Astrocyte of the spinal cord (primary cell): ENCODE data around the gene CNTNAP5.

ENCODE experiments used
- DNase-seq: peaks from one replicate; pipeline ENCODE4 v3.0.0; 2011; ENCODE audit warnings: low read depth, low spot score
- H3K4me3 ChIP-seq: 2 replicates; pipeline ENCODE4 v1.5.1; 2011; ENCODE audit warnings: low read depth, mild to moderate bottlenecking, low read length, moderate library complexity
- in situ Hi-C: cut with HindIII; loops from 2 replicates; pipeline ENCODE4 v1.10.0; 2017; ENCODE audit warnings: low sequenced_read_pairs
- TF ChIP-seq, protein P1 (sequence below): IDR thresholded peaks from 2 replicates; pipeline ENCODE4 v1.5.1; 2012; ENCODE audit warnings: low read depth, mild to moderate bottlenecking, low read length, inconsistent platforms

The CNTNAP5 gene

DNA sequence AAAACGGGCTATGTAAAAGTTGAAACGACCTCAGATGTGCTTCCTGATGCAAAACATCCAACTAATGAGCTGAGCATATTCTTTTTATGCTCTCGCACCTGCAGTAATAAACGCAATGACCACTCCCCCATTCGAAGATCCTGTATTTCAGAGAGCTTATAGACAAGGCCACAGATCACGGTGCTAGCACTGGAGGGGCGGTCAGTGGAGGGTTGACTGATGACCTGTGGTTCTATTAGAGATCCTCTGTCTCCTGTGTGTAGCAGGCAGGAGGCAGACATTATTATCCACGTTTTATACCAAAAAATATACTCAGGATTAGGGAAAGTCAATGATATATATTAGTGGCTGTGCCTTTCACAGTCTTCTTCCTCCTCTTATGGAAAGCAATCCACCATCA, 457.0 kb downstream of the CNTNAP5 start:
- TF ChIP-seq, protein P1, sequence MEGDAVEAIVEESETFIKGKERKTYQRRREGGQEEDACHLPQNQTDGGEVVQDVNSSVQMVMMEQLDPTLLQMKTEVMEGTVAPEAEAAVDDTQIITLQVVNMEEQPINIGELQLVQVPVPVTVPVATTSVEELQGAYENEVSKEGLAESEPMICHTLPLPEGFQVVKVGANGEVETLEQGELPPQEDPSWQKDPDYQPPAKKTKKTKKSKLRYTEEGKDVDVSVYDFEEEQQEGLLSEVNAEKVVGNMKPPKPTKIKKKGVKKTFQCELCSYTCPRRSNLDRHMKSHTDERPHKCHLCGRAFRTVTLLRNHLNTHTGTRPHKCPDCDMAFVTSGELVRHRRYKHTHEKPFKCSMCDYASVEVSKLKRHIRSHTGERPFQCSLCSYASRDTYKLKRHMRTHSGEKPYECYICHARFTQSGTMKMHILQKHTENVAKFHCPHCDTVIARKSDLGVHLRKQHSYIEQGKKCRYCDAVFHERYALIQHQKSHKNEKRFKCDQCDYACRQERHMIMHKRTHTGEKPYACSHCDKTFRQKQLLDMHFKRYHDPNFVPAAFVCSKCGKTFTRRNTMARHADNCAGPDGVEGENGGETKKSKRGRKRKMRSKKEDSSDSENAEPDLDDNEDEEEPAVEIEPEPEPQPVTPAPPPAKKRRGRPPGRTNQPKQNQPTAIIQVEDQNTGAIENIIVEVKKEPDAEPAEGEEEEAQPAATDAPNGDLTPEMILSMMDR = no peak
- in situ Hi-C loops = no loop called here
- no peak for DNase-seq
- H3K4me3 ChIP-seq = no peak overlapping the region

DNA sequence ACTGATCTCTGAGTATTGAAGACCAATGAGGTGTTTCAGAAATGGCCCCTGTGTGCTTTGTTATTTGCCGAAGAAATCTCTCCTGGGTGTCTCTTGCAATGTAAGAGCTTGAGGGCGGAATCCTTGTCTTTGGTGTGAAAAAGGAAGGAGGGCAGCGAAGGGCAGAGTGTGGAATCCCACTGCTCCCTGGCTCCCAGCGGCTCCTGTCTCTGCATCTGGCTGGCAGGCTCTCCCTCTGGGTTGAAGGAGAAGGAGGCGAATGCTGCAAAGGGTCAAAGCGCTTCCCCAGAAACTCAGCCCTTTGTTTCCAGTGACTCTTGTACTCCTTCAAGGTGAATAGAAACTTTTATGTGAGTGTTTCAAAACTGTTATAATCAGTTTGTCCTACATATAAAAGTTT, 457.5 kb downstream of the CNTNAP5 start:
- DNase-seq = no peak
- TF ChIP-seq, protein P1 = no peak
- in situ Hi-C loops = no loop called here
- H3K4me3 ChIP-seq = no peak overlapping the region

DNA sequence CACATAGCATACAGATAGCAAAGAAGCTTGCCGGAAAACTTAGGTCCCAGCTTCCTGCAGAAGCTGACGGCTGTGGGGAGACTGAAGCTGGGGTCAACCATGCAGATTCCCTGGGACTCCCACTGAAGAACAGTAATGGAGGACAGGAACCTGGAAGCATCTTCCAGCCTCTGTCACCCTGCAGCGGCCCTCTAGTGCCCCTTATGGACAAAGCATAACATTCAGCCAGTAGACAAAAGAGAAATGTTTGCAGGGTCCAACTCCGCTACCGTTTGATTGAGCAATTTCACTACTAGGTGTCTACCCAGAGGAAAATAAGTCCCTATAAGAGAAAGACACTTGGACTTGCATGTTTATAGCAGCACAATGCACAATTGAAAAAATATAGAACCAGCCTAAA, 460.6 kb downstream of the CNTNAP5 start:
- TF ChIP-seq, protein P1 = no peak
- no peak overlapping the region for H3K4me3 ChIP-seq
- no peak for DNase-seq
- in situ Hi-C loops = no loop called here

- no peak overlapping the region for H3K4me3 ChIP-seq
- in situ Hi-C loops = no loop called here
- TF ChIP-seq, protein P1 = no peak
- DNase-seq = no peak
Measured at GRCh38 chr2:124489686-124490085, 464.6 kb downstream of the CNTNAP5 start.

GRCh38 chr2:124501575-124502152, 476.6 kb downstream of the CNTNAP5 start:
- DNase-seq = no peak
- TF ChIP-seq, protein P1 = no peak
- H3K4me3 ChIP-seq = no peak overlapping the region
- in situ Hi-C loops = no loop called here

GRCh38 chr2:124514236-124514635, 489.1 kb downstream of the CNTNAP5 start:
- TF ChIP-seq, protein P1 = no peak
- in situ Hi-C loops = no loop called here
- DNase-seq = no peak

DNA sequence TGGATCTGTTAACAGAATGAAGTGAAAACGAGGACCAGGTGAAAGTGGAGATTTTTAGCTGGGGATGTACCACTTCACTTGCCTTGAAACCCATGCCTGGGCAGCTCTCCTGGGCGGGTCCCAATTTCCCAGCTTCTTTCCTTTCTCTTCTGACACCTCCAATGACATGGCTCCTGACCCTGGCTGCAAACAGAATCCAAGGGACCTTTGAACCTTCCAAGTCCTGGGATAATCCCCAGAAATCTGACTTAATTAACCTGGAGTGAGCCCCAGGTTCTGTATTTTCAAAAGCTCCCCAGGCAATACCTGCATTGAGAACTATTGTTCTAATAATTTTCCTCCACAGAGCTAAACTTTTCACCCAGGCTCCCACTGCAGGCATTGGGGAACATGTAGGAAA, 495.9 kb downstream of the CNTNAP5 start:
- TF ChIP-seq, protein P1 = no peak
- H3K4me3 ChIP-seq = no peak overlapping the region
- in situ Hi-C loops = no loop called here
- DNase-seq = no peak

More at GRCh38 chr2:124514236-124514635, 489.1 kb downstream of the CNTNAP5 start:
- H3K4me3 ChIP-seq = no peak overlapping the region
